GM12878 (cell line): Measurements from ENCODE around the gene NINJ1. TPM values are rescaled to one million over a fixed set of nuclear protein-coding genes. Genes with fewer than 3 reads are reported as not detected.

Experiments
- ATAC-seq: fragments of 200-7000 bp; cut with Tn5 transposase; 3 replicates; pipeline ENCODE4 v1.9.1; 2020; ENCODE audit warnings: mild to moderate bottlenecking, moderate library complexity
- BruUV-seq: library from RNA; stranded (reverse); fragments of 400-500 nt; replicated peaks from 2 replicates; lab custom pipeline; 2021; lab: Mats Ljungman, UMichigan
- CTCF ChIA-PET: fragments of 300-600 bp; sonication (Branson Sonifier 250); formaldehyde crosslinking; extraction: SDS; loops from one replicate; lab custom pipeline; 2021; ENCODE audit warnings: inconsistent platforms; lab: Yijun Ruan, JAX
- POLR2A ChIA-PET: fragments of 350-600 bp; formaldehyde crosslinking; extraction: SDS; loops from one replicate; lab custom pipeline; 2021; ENCODE audit warnings: inconsistent platforms; lab: Charles Lee
- RAD21 ChIA-PET: fragments of 300-600 bp; sonication (Branson Sonifier 250); formaldehyde crosslinking; loops from one replicate; lab custom pipeline; 2023; ENCODE audit warnings: antibody characterized with exemption; ENCODE audit not compliant: unreplicated experiment; lab: Charles Lee
- SMC1A ChIA-PET: fragments of 300-600 bp; sonication (Branson Sonifier 250); formaldehyde crosslinking; loops from one replicate; lab custom pipeline; 2023; ENCODE audit not compliant: unreplicated experiment, uncharacterized antibody; lab: Charles Lee
- DNase-seq: peaks from one replicate; pipeline ENCODE4 v3.0.0-alpha.2; 2011; ENCODE audit warnings: low read depth, low spot score
- FAIRE-seq: peaks from 3 replicates; lab custom pipeline; 2011; peaks lifted over from hg19 to GRCh38; lab: Jason Lieb, UNC
- H2AFZ ChIP-seq: 2 replicates; pipeline ENCODE4 v1.6.0; 2011; ENCODE audit warnings: low read depth, low read length, control low read depth; ENCODE audit not compliant: control insufficient read depth
- H3K27ac ChIP-seq: 2 replicates; pipeline ENCODE4 v1.5.1; 2011; ENCODE audit warnings: control low read depth; ENCODE audit not compliant: control insufficient read depth, insufficient read depth
- H3K27me3 ChIP-seq, 2 experiments: replicated peaks in 1 of 2; 2 replicates each; pipeline versions ENCODE4 v1.6.0 to v1.6.1; 2011; ENCODE audit warnings: low read length in 1 of 2; ENCODE audit not compliant: control insufficient read depth in 2 of 2, insufficient read depth in 2 of 2
- H3K36me3 ChIP-seq, 2 experiments: 2 replicates each; pipeline ENCODE4 v1.5.1; 2011; ENCODE audit warnings: low read length in 1 of 2; ENCODE audit not compliant: control insufficient read depth in 2 of 2, insufficient read depth in 2 of 2
- H3K4me1 ChIP-seq: 2 replicates; pipeline ENCODE4 v1.6.1; 2011; ENCODE audit warnings: mild to moderate bottlenecking, low read length, moderate library complexity, mixed read lengths; ENCODE audit not compliant: control insufficient read depth, insufficient read depth
- H3K4me2 ChIP-seq: 2 replicates; pipeline ENCODE4 v1.6.0; 2011; ENCODE audit warnings: control low read depth; ENCODE audit not compliant: control insufficient read depth, insufficient read depth
- H3K4me3 ChIP-seq: fragments of 200-600 bp; sonication (generic); 2 replicates; pipeline ENCODE4 v1.5.1; 2016
- H3K79me2 ChIP-seq: 2 replicates; pipeline ENCODE4 v1.6.0; 2011; ENCODE audit warnings: low read length; ENCODE audit not compliant: control insufficient read depth, insufficient read depth
- H3K9ac ChIP-seq: 2 replicates; pipeline ENCODE4 v1.8.0; 2011; ENCODE audit warnings: low read length, control low read depth, mixed read lengths; ENCODE audit not compliant: control insufficient read depth, insufficient read depth
- H3K9me3 ChIP-seq: replicated peaks from 3 replicates; pipeline ENCODE4 v1.5.1; 2011; ENCODE audit warnings: mild to moderate bottlenecking, low read length; ENCODE audit not compliant: control insufficient read depth, insufficient read depth
- H4K20me1 ChIP-seq: 2 replicates; pipeline ENCODE4 v1.6.0; 2011; ENCODE audit not compliant: control insufficient read depth, insufficient read depth
- CBFB ChIP-seq: IDR thresholded peaks from 2 replicates; pipeline ENCODE4 v1.6.1; 2016; ENCODE audit warnings: antibody characterized with exemption, low read depth
- CEBPB ChIP-seq, 2 experiments: fragments of 150-350 bp in 1 of 2; IDR thresholded peaks; 2 replicates each; pipeline ENCODE4 v1.6.1; 2012 to 2014; ENCODE audit warnings: low read depth in 2 of 2, low read length in 2 of 2, borderline replicate concordance in 1 of 2, inconsistent platforms in 1 of 2
- CHD2 ChIP-seq: IDR thresholded peaks from 2 replicates; pipeline ENCODE4 v1.6.1; 2011; ENCODE audit warnings: low read depth, low read length, improper control_type of control experiment, borderline replicate concordance
- CREM ChIP-seq: IDR thresholded peaks from 2 replicates; pipeline ENCODE4 v1.6.1; 2014; ENCODE audit warnings: antibody characterized with exemption, low read depth
- EGR1 ChIP-seq, 2 experiments: IDR thresholded peaks; 1 replicate in 1 of 2; 2 replicates in 1 of 2; pipeline ENCODE4 v1.6.1; 2011 to 2012; ENCODE audit warnings: low read depth in 2 of 2, low read length in 2 of 2, borderline replicate concordance in 1 of 2, mild to moderate bottlenecking in 1 of 2, moderate library complexity in 1 of 2
- FOS ChIP-seq: IDR thresholded peaks from 3 replicates; pipeline ENCODE4 v1.6.1; 2011; ENCODE audit warnings: borderline replicate concordance; ENCODE audit not compliant: insufficient read length; ENCODE audit errors: extremely low read depth
- GABPA ChIP-seq: IDR thresholded peaks from 2 replicates; pipeline ENCODE4 v1.6.1; 2014; ENCODE audit warnings: antibody characterized with exemption, low read depth, mild to moderate bottlenecking, inconsistent platforms
- HCFC1 ChIP-seq: fragments of 150-350 bp; IDR thresholded peaks from 2 replicates; pipeline ENCODE4 v1.6.1; 2014; ENCODE audit warnings: low read length
- IRF5 ChIP-seq: fragments of 450-650 bp; IDR thresholded peaks from 2 replicates; pipeline ENCODE4 v1.6.1; 2017; ENCODE audit warnings: borderline replicate concordance
- NFXL1 ChIP-seq: fragments of 450-650 bp; IDR thresholded peaks from 2 replicates; pipeline ENCODE4 v1.6.1; 2017; ENCODE audit warnings: antibody characterized with exemption, mild to moderate bottlenecking, borderline replicate concordance
- RCOR1 ChIP-seq: conservative IDR thresholded peaks from 2 replicates; pipeline ENCODE4 v1.6.1; 2012; ENCODE audit warnings: low read depth, low read length, improper control_type of control experiment
- SKIL ChIP-seq: fragments of 450-650 bp; IDR thresholded peaks from 2 replicates; pipeline ENCODE4 v1.6.1; 2017; ENCODE audit warnings: mild to moderate bottlenecking, low read depth, inconsistent platforms; ENCODE audit not compliant: poor library complexity, severe bottlenecking
- SRF ChIP-seq, 2 experiments: IDR thresholded peaks; 2 replicates each; pipeline ENCODE4 v1.6.1; 2011; ENCODE audit warnings: low read depth in 2 of 2, low read length in 2 of 2, mild to moderate bottlenecking in 1 of 2, moderate library complexity in 1 of 2
- TBL1XR1 ChIP-seq: IDR thresholded peaks from 2 replicates; pipeline ENCODE4 v1.6.1; 2012; ENCODE audit warnings: low read depth, low read length, improper control_type of control experiment
- WRNIP1 ChIP-seq: IDR thresholded peaks from 2 replicates; pipeline ENCODE4 v1.6.1; 2011; ENCODE audit warnings: low read depth, low read length, improper control_type of control experiment, borderline replicate concordance
- ZNF384 ChIP-seq: IDR thresholded peaks from 2 replicates; pipeline ENCODE4 v1.6.1; 2012; ENCODE audit warnings: low read depth, mild to moderate bottlenecking, low read length, improper control_type of control experiment, borderline replicate concordance
- WGBS: methylation state at CpG from one replicate; pipeline ENCODE4 v1.1.6; 2016; ENCODE audit warnings: low lambda C conversion rate; ENCODE audit not compliant: insufficient replicate concordance, insufficient coverage; ENCODE audit errors: missing lambda C conversion rate; 5-methylcytosine and 5-hydroxymethylcytosine counted together
- in situ Hi-C: fragments of 300-500 bp; cut with MboI; formaldehyde crosslinking; loops from 9 replicates; pipeline ENCODE4 v1.14.3; 2018; ENCODE audit warnings: mixed read lengths
- intact Hi-C: fragments of 100-400 bp; cut with micrococcal nuclease; formaldehyde crosslinking; loops from one replicate; pipeline ENCODE4 v1.14.2; 2022; ENCODE audit not compliant: unreplicated experiment
- polyA plus RNA-seq, 11 experiments: library from polyadenylated mRNA; depleted of rRNA in 4 of 11; unstranded in 6 of 11; stranded (reverse) in 5 of 11; fragments of >200 nt; fragmentation: Nextera tagmentation in 4 of 11; fragmentation: Illumina TruSeq in 1 of 11; extraction: Ambion mirVana in 4 of 11; extraction: Trizol in 1 of 11; gene quantifications; 1 replicate in 1 of 11; 2 replicates in 10 of 11; pipeline versions ENCODE4 v1.2.1 to v1.2.3, GENCODE V29; 2011 to 2016; ENCODE audit warnings: inconsistent platforms in 2 of 11, missing spikeins in 2 of 11, low read depth in 1 of 11
- total RNA-seq, 4 experiments: library from RNA; depleted of rRNA in 3 of 4; stranded (reverse); fragments of >200 nt in 3 of 4; fragmentation: Illumina TruSeq in 1 of 4; extraction: Trizol in 1 of 4; gene quantifications; 2 replicates each; pipeline versions ENCODE4 v1.2.1 to v1.2.3, GENCODE V29; 2013 to 2021

The NINJ1 gene
- total and polyA plus RNA-seq, 10 of the 15 experiments (the other 5 are each of a cell fraction or from before 2014, with no cell fraction given), result 0.64 to 33.5 (median 17.1) TPM

- H3K27me3 ChIP-seq, result no peaks in the 10 kb centered on the region
- ChIA-PET CTCF (interaction anchor here (1.2 kb wide), 1 partner anchor 18 kb away, joined by 6 read pairs; no protein-coding TSS in a partner anchor), SMC1A (interaction anchor here (1.5 kb wide), 1 partner anchor 18 kb away, joined by 4 read pairs; no protein-coding TSS in a partner anchor), POLR2A (interaction anchor here (0.5 kb wide), 1 partner anchor 80 kb away, joined by 5 read pairs; no protein-coding TSS in a partner anchor), RAD21 (interaction anchor here (5.4 kb wide), 1 partner anchor 18 kb away, joined by 21 read pairs; no protein-coding TSS in a partner anchor)
- H3K27ac ChIP-seq, result no peak overlapping the region
- peaks cover 0 to 4% of the 10 kb centered on the region in 2 experiments; a peak in 2 of 4 replicates for H3K36me3 ChIP-seq
- 64% methylated on average over 17 of the region's 18 CpGs for WGBS
- TF ChIP-seq ZNF384 (no peak), CHD2 (no peak), RCOR1 (no peak), NFXL1 (no peak), CEBPB (IDR thresholded peaks at IDR 0.05; ENCODE audit: borderline replicate concordance in 1 of 2, low read depth in 2 of 2, low read length in 2 of 2) (no peak), SKIL (no peak), HCFC1 (no peak), CBFB (no peak), FOS (no peak), SRF (IDR thresholded peaks at IDR 0.05; ENCODE audit: low read depth in 2 of 2, low read length in 2 of 2) (no peak), GABPA (no peak), EGR1 (IDR thresholded peaks at IDR 0.05; ENCODE audit: borderline replicate concordance in 1 of 2, low read depth in 2 of 2, low read length in 2 of 2) (no peak), TBL1XR1 (no peak), IRF5 (no peak), CREM (no peak), WRNIP1 (no peak)
- intact Hi-C loops, result no loop called here
- no peak overlapping the region for H3K9ac ChIP-seq
- DNase-seq (no peak), ATAC-seq (no peak), FAIRE-seq (no peak)
- peaks cover under 1% of the 10 kb centered on the region for H3K79me2 ChIP-seq
- H3K4me2 ChIP-seq, result no peak overlapping the region
- H4K20me1 ChIP-seq, result no peaks in the 10 kb centered on the region
- H3K9me3 ChIP-seq, result no peaks in the 10 kb centered on the region
- peaks cover 14% of the 10 kb centered on the region for H3K4me1 ChIP-seq
- in situ Hi-C loops, result no loop called here
- no peak overlapping the region for H2AFZ ChIP-seq
- no peak overlapping the region for H3K4me3 ChIP-seq
- no TSS peak for BruUV-seq
These were observed 7.2 kb downstream of the NINJ1 start for GRCh38 chr9:93126825-93127368.
